HEK293 (cell line): Measurements from ENCODE around the gene PRR36.
A peak's percentile ranks its signal among the peaks of the same experiment; 100 is the strongest.

Source experiments
- CTCF ChIA-PET: fragments of 350-600 bp; formaldehyde crosslinking; extraction: SDS; loops from one replicate; lab custom pipeline; 2021; ENCODE audit warnings: antibody characterized with exemption; lab: Yijun Ruan, JAX
- POLR2A ChIA-PET: fragments of 300-600 bp; formaldehyde crosslinking; extraction: SDS; loops from one replicate; lab custom pipeline; 2020; ENCODE audit warnings: antibody characterized with exemption, inconsistent platforms; lab: Yijun Ruan, JAX
- H3K27ac ChIP-seq: fragments of 200-500 bp; sonication (Bioruptor generic); 2 replicates; pipeline ENCODE4 v1.5.1; 2014; ENCODE audit warnings: low read depth, low read length, control low read depth, inconsistent platforms; ENCODE audit errors: extremely low read depth
- H3K36me3 ChIP-seq, 2 experiments: fragments of 200-500 bp in 1 of 2; sonication (Bioruptor generic) in 1 of 2; 1 replicate in 1 of 2; 2 replicates in 1 of 2; pipeline ENCODE4 v1.5.1; 2014 to 2017; ENCODE audit warnings: inconsistent platforms in 2 of 2, low read length in 2 of 2; ENCODE audit not compliant: control insufficient read depth in 2 of 2, insufficient read depth in 1 of 2
- H3K4me1 ChIP-seq: fragments of 200-500 bp; sonication (Bioruptor generic); 2 replicates; pipeline ENCODE4 v1.5.1; 2014; ENCODE audit warnings: mild to moderate bottlenecking, low read length, inconsistent platforms; ENCODE audit not compliant: control insufficient read depth, insufficient read depth
- H3K4me3 ChIP-seq: 2 replicates; pipeline ENCODE4 v1.5.1; 2011; ENCODE audit warnings: low read depth, mild to moderate bottlenecking, control low read depth, low read length, moderate library complexity
- H3K9me3 ChIP-seq: fragments of 200-500 bp; sonication (Bioruptor generic); 2 replicates; pipeline ENCODE4 v1.5.1; 2014; ENCODE audit warnings: low read depth, low read length, inconsistent platforms; ENCODE audit not compliant: control insufficient read depth, insufficient read depth
- EGR2 ChIP-seq: fragments of 450-650 bp; formaldehyde crosslinking; IDR thresholded peaks from 2 replicates; pipeline ENCODE4 v1.5.1; 2016; ENCODE audit warnings: low read depth, missing biosample characterization, missing genetic modification characterization
- GLIS2 ChIP-seq: fragments of 450-650 bp; formaldehyde crosslinking; IDR thresholded peaks from 2 replicates; pipeline ENCODE4 v1.5.1; 2016; ENCODE audit warnings: missing biosample characterization, missing genetic modification characterization
- HOXC10 ChIP-seq: sonication (generic); formaldehyde crosslinking; IDR thresholded peaks from 2 replicates; pipeline ENCODE4 v1.8.1; 2023; ENCODE audit warnings: mild to moderate bottlenecking, missing genetic modification reagents
- KLF16 ChIP-seq: fragments of 450-650 bp; formaldehyde crosslinking; IDR thresholded peaks from 2 replicates; pipeline ENCODE4 v1.5.1; 2017; ENCODE audit warnings: missing biosample characterization, missing genetic modification characterization
- KLF7 ChIP-seq: fragments of 450-650 bp; formaldehyde crosslinking; IDR thresholded peaks from 2 replicates; pipeline ENCODE4 v1.5.1; 2016; ENCODE audit warnings: missing biosample characterization, missing genetic modification characterization, borderline replicate concordance
- KLF8 ChIP-seq: fragments of 450-650 bp; formaldehyde crosslinking; IDR thresholded peaks from 2 replicates; pipeline ENCODE4 v1.5.1; 2016; ENCODE audit warnings: missing biosample characterization, missing genetic modification characterization
- KLF9 ChIP-seq: fragments of 450-650 bp; formaldehyde crosslinking; IDR thresholded peaks from 2 replicates; pipeline ENCODE4 v1.5.1; 2016; ENCODE audit warnings: missing biosample characterization, missing genetic modification characterization, low read depth
- MEIS1 ChIP-seq: sonication (generic); formaldehyde crosslinking; IDR thresholded peaks from 2 replicates; pipeline ENCODE4 v1.8.1; 2022; ENCODE audit warnings: missing genetic modification reagents, mild to moderate bottlenecking, borderline replicate concordance
- SP2 ChIP-seq: fragments of 450-650 bp; formaldehyde crosslinking; IDR thresholded peaks from 2 replicates; pipeline ENCODE4 v1.5.1; 2016; ENCODE audit warnings: missing biosample characterization, missing genetic modification characterization
- SP3 ChIP-seq: fragments of 450-650 bp; formaldehyde crosslinking; IDR thresholded peaks from 2 replicates; pipeline ENCODE4 v1.5.1; 2016; ENCODE audit warnings: missing biosample characterization, missing genetic modification characterization
- ZBTB17 ChIP-seq: fragments of 450-650 bp; formaldehyde crosslinking; IDR thresholded peaks from 2 replicates; pipeline ENCODE4 v1.5.1; 2016; ENCODE audit warnings: missing biosample characterization, missing genetic modification characterization
- ZBTB20 ChIP-seq: fragments of 450-650 bp; formaldehyde crosslinking; IDR thresholded peaks from 2 replicates; pipeline ENCODE4 v1.5.1; 2016; ENCODE audit warnings: missing biosample characterization, missing genetic modification characterization
- ZBTB48 ChIP-seq: fragments of 450-650 bp; formaldehyde crosslinking; IDR thresholded peaks from 2 replicates; pipeline ENCODE4 v1.5.1; 2016; ENCODE audit warnings: missing biosample characterization, missing genetic modification characterization
- ZNF10 ChIP-seq: fragments of 450-650 bp; formaldehyde crosslinking; IDR thresholded peaks from 2 replicates; pipeline ENCODE4 v1.5.1; 2017; ENCODE audit warnings: missing biosample characterization, missing genetic modification characterization
- ZNF112 ChIP-seq: fragments of 450-650 bp; formaldehyde crosslinking; IDR thresholded peaks from 2 replicates; pipeline ENCODE4 v1.5.0; 2017; ENCODE audit warnings: missing biosample characterization, missing genetic modification characterization
- ZNF2 ChIP-seq: fragments of 450-650 bp; formaldehyde crosslinking; IDR thresholded peaks from 2 replicates; pipeline ENCODE4 v1.5.1; 2016; ENCODE audit warnings: missing biosample characterization, missing genetic modification characterization
- ZNF24 ChIP-seq: fragments of 450-650 bp; formaldehyde crosslinking; IDR thresholded peaks from 2 replicates; pipeline ENCODE4 v1.5.1; 2016; ENCODE audit warnings: missing biosample characterization, missing genetic modification characterization
- ZNF266 ChIP-seq: fragments of 450-650 bp; formaldehyde crosslinking; IDR thresholded peaks from 2 replicates; pipeline ENCODE4 v1.5.1; 2016; ENCODE audit warnings: missing biosample characterization, missing genetic modification characterization, low read depth
- ZNF335 ChIP-seq: fragments of 450-650 bp; formaldehyde crosslinking; conservative IDR thresholded peaks from 2 replicates; pipeline ENCODE4 v1.5.1; 2016; ENCODE audit warnings: missing biosample characterization, missing genetic modification characterization
- ZNF341 ChIP-seq: fragments of 450-650 bp; formaldehyde crosslinking; IDR thresholded peaks from 2 replicates; pipeline ENCODE4; 2016; ENCODE audit warnings: low read depth, missing biosample characterization, missing genetic modification characterization
- ZNF426 ChIP-seq: fragments of 450-650 bp; formaldehyde crosslinking; IDR thresholded peaks from 2 replicates; pipeline ENCODE4 v1.5.1; 2017; ENCODE audit warnings: missing biosample characterization, missing genetic modification characterization, mild to moderate bottlenecking, inconsistent platforms, moderate library complexity
- ZNF600 ChIP-seq: fragments of 450-650 bp; formaldehyde crosslinking; IDR thresholded peaks from 2 replicates; pipeline ENCODE4 v1.5.1; 2016; ENCODE audit warnings: missing biosample characterization, missing genetic modification characterization
- ZNF777 ChIP-seq: fragments of 450-650 bp; formaldehyde crosslinking; IDR thresholded peaks from 2 replicates; pipeline ENCODE4 v1.5.1; 2017; ENCODE audit warnings: missing biosample characterization, missing genetic modification characterization, borderline replicate concordance
- ZNF830 ChIP-seq: fragments of 450-650 bp; IDR thresholded peaks from 2 replicates; pipeline ENCODE4 v1.5.0; 2018; ENCODE audit warnings: missing biosample characterization, missing genetic modification characterization, low read depth, mild to moderate bottlenecking, moderate library complexity
- TF ChIP-seq, protein P1 (sequence below): sonication (generic); formaldehyde crosslinking; IDR thresholded peaks from 2 replicates; pipeline ENCODE4 v1.8.1; 2022; ENCODE audit warnings: mild to moderate bottlenecking, moderate library complexity, missing genetic modification reagents
- TF ChIP-seq, protein P2 (sequence below): fragments of 450-650 bp; formaldehyde crosslinking; optimal IDR thresholded peaks from 2 replicates; pipeline ENCODE3; 2016; ENCODE audit warnings: missing biosample characterization, mild to moderate bottlenecking, missing genetic modification characterization
- TF ChIP-seq, protein P3 (sequence below): fragments of 450-650 bp; formaldehyde crosslinking; IDR thresholded peaks from 2 replicates; pipeline ENCODE4 v1.5.1; 2016; ENCODE audit warnings: missing biosample characterization, missing genetic modification characterization
- TF ChIP-seq, protein P4 (sequence below): fragments of 450-650 bp; IDR thresholded peaks from 2 replicates; pipeline ENCODE4 v1.5.1; 2018; ENCODE audit warnings: missing biosample characterization, mild to moderate bottlenecking, missing genetic modification characterization

Gene PRR36

DNA sequence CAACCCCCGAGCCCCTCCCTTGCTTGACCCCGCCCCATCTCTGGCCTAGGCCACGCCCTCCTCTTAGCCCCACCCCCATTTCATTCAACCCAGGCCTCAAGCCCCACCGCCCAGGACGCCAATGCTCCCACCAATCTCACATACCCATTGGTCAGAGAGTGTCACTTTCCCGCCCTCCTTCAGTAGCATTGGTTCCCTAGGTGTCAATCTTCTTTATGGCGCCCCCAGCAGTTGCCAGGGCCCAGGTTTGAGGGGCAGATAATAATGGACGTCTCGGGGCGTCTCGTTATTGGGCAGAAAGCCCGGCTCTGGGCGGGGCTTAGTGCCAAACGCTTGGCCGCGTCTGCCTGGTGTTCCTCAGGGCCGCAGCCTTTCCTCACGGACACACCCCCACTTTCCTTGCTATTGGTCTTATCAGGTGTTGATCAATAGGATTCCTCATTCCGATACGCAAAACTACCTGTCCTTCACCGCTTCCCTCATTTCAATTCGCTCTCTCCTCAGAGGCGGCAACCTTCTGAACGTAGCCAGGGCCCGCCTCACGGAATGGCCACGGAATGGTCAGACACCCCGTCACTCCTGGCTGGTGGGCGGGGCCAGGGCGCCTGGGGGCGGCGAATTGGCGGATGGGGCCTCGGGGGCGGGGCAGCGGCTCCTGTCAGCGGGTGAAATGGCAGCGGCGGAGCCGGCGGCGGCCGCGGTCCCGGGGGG lies 44.5 kb downstream of the PRR36 start, which contains the start of gene EVI5L (continued):
- TF ChIP-seq, protein P1, sequence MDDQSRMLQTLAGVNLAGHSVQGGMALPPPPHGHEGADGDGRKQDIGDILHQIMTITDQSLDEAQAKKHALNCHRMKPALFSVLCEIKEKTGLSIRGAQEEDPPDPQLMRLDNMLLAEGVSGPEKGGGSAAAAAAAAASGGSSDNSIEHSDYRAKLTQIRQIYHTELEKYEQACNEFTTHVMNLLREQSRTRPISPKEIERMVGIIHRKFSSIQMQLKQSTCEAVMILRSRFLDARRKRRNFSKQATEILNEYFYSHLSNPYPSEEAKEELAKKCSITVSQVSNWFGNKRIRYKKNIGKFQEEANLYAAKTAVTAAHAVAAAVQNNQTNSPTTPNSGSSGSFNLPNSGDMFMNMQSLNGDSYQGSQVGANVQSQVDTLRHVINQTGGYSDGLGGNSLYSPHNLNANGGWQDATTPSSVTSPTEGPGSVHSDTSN (CRISPR knock-in tag): peak; percentile 100
- TF ChIP-seq SP3 (tag by site-specific recombination) (peak; percentile 100), KLF7 (tag by site-specific recombination) (peak; percentile 91; the same call in 1 of the 2 replicates), HOXC10 (CRISPR knock-in tag) (peak; percentile 99), MEIS1 (CRISPR knock-in tag) (no peak), GLIS2 (tag by site-specific recombination) (peak; percentile 98), ZBTB20 (tag by site-specific recombination) (peak; percentile 31; the same call in 1 of the 2 replicates), ZNF10 (tag by site-specific recombination) (no peak), ZBTB17 (tag by site-specific recombination) (no peak), KLF8 (tag by site-specific recombination) (peak; percentile 100), ZBTB48 (tag by site-specific recombination) (no peak), ZNF426 (tag by site-specific recombination) (no peak), ZNF266 (tag by site-specific recombination) (no peak), KLF9 (peak; percentile 100), ZNF341 (tag by site-specific recombination) (peak; percentile 62), SP2 (peak; percentile 98), EGR2 (tag by site-specific recombination) (peak; percentile 71; the same call in 1 of the 2 replicates), KLF16 (tag by site-specific recombination) (peak; percentile 100), ZNF112 (tag by site-specific recombination) (no peak)
- TF ChIP-seq, protein P2, sequence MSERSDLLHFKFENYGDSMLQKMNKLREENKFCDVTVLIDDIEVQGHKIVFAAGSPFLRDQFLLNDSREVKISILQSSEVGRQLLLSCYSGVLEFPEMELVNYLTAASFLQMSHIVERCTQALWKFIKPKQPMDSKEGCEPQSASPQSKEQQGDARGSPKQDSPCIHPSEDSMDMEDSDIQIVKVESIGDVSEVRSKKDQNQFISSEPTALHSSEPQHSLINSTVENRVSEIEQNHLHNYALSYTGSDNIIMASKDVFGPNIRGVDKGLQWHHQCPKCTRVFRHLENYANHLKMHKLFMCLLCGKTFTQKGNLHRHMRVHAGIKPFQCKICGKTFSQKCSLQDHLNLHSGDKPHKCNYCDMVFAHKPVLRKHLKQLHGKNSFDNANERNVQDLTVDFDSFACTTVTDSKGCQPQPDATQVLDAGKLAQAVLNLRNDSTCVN (tag by site-specific recombination): peak; percentile 35
- TF ChIP-seq, protein P3, sequence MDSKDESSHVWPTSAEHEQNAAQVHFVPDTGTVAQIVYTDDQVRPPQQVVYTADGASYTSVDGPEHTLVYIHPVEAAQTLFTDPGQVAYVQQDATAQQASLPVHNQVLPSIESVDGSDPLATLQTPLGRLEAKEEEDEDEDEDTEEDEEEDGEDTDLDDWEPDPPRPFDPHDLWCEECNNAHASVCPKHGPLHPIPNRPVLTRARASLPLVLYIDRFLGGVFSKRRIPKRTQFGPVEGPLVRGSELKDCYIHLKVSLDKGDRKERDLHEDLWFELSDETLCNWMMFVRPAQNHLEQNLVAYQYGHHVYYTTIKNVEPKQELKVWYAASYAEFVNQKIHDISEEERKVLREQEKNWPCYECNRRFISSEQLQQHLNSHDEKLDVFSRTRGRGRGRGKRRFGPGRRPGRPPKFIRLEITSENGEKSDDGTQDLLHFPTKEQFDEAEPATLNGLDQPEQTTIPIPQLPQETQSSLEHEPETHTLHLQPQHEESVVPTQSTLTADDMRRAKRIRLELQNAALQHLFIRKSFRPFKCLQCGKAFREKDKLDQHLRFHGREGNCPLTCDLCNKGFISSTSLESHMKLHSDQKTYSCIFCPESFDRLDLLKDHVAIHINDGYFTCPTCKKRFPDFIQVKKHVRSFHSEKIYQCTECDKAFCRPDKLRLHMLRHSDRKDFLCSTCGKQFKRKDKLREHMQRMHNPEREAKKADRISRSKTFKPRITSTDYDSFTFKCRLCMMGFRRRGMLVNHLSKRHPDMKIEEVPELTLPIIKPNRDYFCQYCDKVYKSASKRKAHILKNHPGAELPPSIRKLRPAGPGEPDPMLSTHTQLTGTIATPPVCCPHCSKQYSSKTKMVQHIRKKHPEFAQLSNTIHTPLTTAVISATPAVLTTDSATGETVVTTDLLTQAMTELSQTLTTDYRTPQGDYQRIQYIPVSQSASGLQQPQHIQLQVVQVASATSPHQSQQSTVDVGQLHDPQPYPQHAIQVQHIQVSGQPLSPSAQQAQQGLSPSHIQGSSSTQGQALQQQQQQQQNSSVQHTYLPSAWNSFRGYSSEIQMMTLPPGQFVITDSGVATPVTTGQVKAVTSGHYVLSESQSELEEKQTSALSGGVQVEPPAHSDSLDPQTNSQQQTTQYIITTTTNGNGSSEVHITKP (tag by site-specific recombination): peak; percentile 40; the same call in 1 of the 2 replicates

DNA sequence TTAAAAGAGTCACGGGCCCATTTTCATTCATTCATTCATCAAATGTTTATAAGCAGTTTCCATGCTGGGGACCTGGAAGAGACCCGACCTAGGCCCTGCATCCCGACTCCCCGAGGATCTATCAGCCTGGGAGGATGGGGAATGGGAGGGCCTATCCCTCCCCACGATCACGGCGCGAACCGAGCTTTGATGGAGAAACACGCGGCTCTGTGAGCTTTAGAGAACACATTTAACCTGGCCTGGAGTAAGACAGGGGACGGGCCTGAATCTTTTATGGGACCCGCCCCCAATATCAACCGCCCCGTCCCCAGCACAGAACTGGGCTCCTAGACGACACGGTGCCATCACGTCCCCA lies 45.0 kb downstream of the PRR36 start:
- H3K4me3 ChIP-seq: peak overlapping the region; percentile 45
- TF ChIP-seq ZNF830 (tag by site-specific recombination): no peak
- TF ChIP-seq ZNF24 (tag by site-specific recombination): 0 out of 2 replicates have a peak, but pooled peaks have one; percentile 5
- 0 out of 2 replicates have a peak, but pooled peaks have one; percentile 33 for TF ChIP-seq ZNF600
- TF ChIP-seq, protein P4, sequence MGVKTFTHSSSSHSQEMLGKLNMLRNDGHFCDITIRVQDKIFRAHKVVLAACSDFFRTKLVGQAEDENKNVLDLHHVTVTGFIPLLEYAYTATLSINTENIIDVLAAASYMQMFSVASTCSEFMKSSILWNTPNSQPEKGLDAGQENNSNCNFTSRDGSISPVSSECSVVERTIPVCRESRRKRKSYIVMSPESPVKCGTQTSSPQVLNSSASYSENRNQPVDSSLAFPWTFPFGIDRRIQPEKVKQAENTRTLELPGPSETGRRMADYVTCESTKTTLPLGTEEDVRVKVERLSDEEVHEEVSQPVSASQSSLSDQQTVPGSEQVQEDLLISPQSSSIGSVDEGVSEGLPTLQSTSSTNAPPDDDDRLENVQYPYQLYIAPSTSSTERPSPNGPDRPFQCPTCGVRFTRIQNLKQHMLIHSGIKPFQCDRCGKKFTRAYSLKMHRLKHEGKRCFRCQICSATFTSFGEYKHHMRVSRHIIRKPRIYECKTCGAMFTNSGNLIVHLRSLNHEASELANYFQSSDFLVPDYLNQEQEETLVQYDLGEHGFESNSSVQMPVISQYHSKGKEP (tag by site-specific recombination): no peak
- 0 out of 2 replicates have a peak, but pooled peaks have one; percentile 16 for TF ChIP-seq ZNF2 (tag by site-specific recombination)
- peak; percentile 59; the same call in 1 of the 2 replicates for TF ChIP-seq ZNF335 (tag by site-specific recombination)
- TF ChIP-seq ZNF777 (tag by site-specific recombination): peak; percentile 80; the same call in 1 of the 2 replicates
- peak; percentile 82 for TF ChIP-seq ZBTB17 (tag by site-specific recombination)
- H3K4me1 ChIP-seq: no peaks in the 10 kb centered on the region
- ChIA-PET POLR2A (interaction anchor here (1.4 kb wide), 1 partner anchor 75 kb away, joined by 3 read pairs; the partner anchor contains the start of gene MAP2K7), CTCF (interaction anchor here (1.5 kb wide), 1 partner anchor 39 kb away, joined by 3 read pairs; no protein-coding TSS in a partner anchor)
- H3K9me3 ChIP-seq: no peaks in the 10 kb centered on the region
- H3K27ac ChIP-seq: no peak overlapping the region
- H3K36me3 ChIP-seq: no peaks in the 10 kb centered on the region
